ENCODE measurements around the gene VAV3. TPM values are rescaled to one million over a fixed set of nuclear protein-coding genes. Genes with fewer than 3 reads are reported as not detected.

Gene VAV3
- total RNA-seq, 2 experiments from 2014 or later = 5.3 to 6.2 TPM

DNA sequence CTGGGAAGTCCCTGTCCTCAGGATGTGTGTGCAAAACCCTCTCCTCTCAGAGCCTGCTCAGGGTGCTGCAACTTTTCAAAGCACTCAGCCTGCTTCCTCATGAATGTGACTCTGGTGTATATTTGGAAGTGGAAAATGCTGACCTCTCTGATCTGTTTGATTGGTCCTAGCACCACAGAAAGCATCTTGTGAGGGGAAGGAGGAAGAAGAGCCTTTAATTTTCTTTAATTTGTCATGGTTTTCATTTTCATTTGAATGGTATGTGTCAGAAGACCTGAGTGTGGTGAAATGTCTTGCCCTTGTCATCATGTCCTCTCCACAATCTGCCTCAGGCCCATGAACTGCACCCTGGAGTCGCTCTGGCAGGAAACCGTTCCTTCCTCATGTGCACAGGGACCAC is 440.7 kb downstream of the VAV3 start:
- no peak for TF ChIP-seq CTCF (IDR thresholded peaks at IDR 0.05)
- no peaks in the 10 kb centered on the region for H3K36me3 Mint-ChIP-seq (ENCODE audit: low read depth)
- ATAC-seq = no peak
- no peaks in the 10 kb centered on the region for H3K9me3 Mint-ChIP-seq
- ChIA-PET POLR2A (no interaction called here), CTCF (interaction anchor here (0.6 kb wide), 1 partner anchor 205 kb away, joined by 3 read pairs; no protein-coding TSS in a partner anchor)
- no peaks in the 10 kb centered on the region for H3K4me1 Mint-ChIP-seq (ENCODE audit: low read depth)
- no peak overlapping the region for H3K27ac Mint-ChIP-seq
- H3K4me3 Mint-ChIP-seq = no peak overlapping the region
- intact Hi-C loops (cut with micrococcal nuclease) = no loop called here
- DNase-seq = no peak
- H3K27me3 Mint-ChIP-seq = peaks cover 2% of the 10 kb centered on the region

DNA sequence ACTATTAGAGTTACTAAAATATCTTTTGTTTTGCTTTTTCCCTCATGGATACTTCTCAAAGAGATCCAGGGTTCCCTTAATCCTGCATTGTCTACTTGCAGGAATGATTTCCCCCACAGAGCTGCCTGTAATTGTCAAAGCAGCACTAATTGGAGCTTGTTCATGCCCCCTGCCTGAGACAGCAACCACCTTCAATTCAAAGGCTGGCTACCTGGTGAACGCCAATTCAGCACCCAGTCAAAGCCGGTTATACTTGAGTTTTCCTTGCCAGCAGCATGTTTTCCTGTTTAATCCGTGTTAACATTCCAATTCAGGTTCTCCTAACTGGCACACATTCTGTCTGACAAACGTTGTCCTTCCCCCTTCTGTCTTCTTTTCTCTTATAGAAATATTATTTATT is 441.2 kb downstream of the VAV3 start:
- H3K4me3 Mint-ChIP-seq = no peak overlapping the region
- CTCF ChIA-PET = interaction anchor here (0.6 kb wide), 1 partner anchor 204 kb away, joined by 3 read pairs; no protein-coding TSS in a partner anchor
- DNase-seq (no peak), ATAC-seq (no peak)
- TF ChIP-seq CTCF (IDR thresholded peaks at IDR 0.05) = no peak
- H3K4me1 Mint-ChIP-seq (ENCODE audit: low read depth) = no peaks in the 10 kb centered on the region
- POLR2A ChIA-PET = no interaction called here
- no peaks in the 10 kb centered on the region for H3K36me3 Mint-ChIP-seq (ENCODE audit: low read depth)
- intact Hi-C loops (cut with micrococcal nuclease) = no loop called here
- no peaks in the 10 kb centered on the region for H3K9me3 Mint-ChIP-seq
- no peak overlapping the region for H3K27ac Mint-ChIP-seq
- H3K27me3 Mint-ChIP-seq = peaks cover 2% of the 10 kb centered on the region

DNA sequence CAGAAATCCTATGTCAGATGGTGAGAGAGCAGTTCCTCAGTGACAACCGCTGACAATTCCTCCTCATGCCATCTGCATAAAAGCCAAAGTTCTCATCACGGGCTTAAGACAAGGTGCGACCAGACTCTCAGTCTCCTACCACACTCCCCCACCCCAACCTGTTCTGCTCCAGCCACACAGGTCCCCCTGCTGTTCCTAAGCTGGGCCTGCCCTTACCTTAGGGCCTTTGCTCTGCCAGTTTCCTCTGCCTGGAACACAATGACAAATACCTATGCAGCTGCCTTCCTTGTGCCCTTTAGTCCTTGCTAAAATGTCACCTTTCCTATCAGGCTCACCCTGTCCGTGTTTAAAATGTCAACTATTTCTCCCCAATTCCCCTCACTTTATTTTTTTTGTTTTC is 441.9 kb downstream of the VAV3 start:
- POLR2A ChIA-PET = no interaction called here
- CTCF ChIA-PET = interaction anchor here (1.0 kb wide), 1 partner anchor 12 kb away, joined by 3 read pairs; no protein-coding TSS in a partner anchor
- TF ChIP-seq CTCF (IDR thresholded peaks at IDR 0.05) = no peak
- DNase-seq (no peak), ATAC-seq (no peak)
- intact Hi-C loops (cut with micrococcal nuclease) = no loop called here
- no peaks in the 10 kb centered on the region for H3K4me1 Mint-ChIP-seq (ENCODE audit: low read depth)
- peaks cover 2% of the 10 kb centered on the region for H3K27me3 Mint-ChIP-seq
- no peaks in the 10 kb centered on the region for H3K36me3 Mint-ChIP-seq (ENCODE audit: low read depth)
- H3K27ac Mint-ChIP-seq = no peak overlapping the region
- no peak overlapping the region for H3K4me3 Mint-ChIP-seq
- H3K9me3 Mint-ChIP-seq = no peaks in the 10 kb centered on the region

Small RNAs within 50 kb of the gene (microRNA-seq; reads per million reads assigned to microRNA genes)
- gene MIR7852 (ENCODE audit: borderline microRNAs expressed, borderline replicate concordance) = not detected

Other genes with a start within 250 kb of the VAV3 start
- gene SLC25A24, start 235.2 kb upstream of the VAV3 start, total RNA-seq = 1 to 10 TPM; 7.4 to 8.2 TPM